HEK293T (cell line): ENCODE data around the gene TMEM229B.

Experiments used
- BHLHE40 ChIP-seq: fragments of 450-650 bp; IDR thresholded peaks from 2 replicates; pipeline ENCODE4 v1.6.1; 2016; ENCODE audit warnings: mild to moderate bottlenecking, moderate library complexity, borderline replicate concordance
- ELF4 ChIP-seq: fragments of 450-650 bp; IDR thresholded peaks from 2 replicates; pipeline ENCODE4 v1.6.1; 2017; ENCODE audit warnings: antibody characterized with exemption
- SP1 ChIP-seq: fragments of 450-650 bp; IDR thresholded peaks from 2 replicates; pipeline ENCODE4 v1.6.1; 2017

GRCh38 chr14:67442139-67442906 lies 46.2 kb downstream of the TMEM229B start:
- no peak for TF ChIP-seq SP1
- no peak for TF ChIP-seq ELF4
- TF ChIP-seq BHLHE40: no peak
